OCI-LY7 (cell line): ENCODE data around the gene ADGRG3. TPM values are rescaled to one million over a fixed set of nuclear protein-coding genes. Genes with fewer than 3 reads are reported as not detected.

Experiments used
- BruUV-seq: library from RNA; stranded (reverse); fragments of 400-500 nt; replicated peaks from 2 replicates; lab custom pipeline; 2021; lab: Mats Ljungman, UMichigan
- CTCF ChIA-PET: fragments of 300-600 bp; sonication (Branson Sonifier 250); formaldehyde crosslinking; loops from one replicate; lab custom pipeline; 2022; ENCODE audit warnings: antibody characterized with exemption; ENCODE audit not compliant: unreplicated experiment; lab: Charles Lee
- POLR2A ChIA-PET: fragments of 300-600 bp; sonication (Branson Sonifier 250); formaldehyde crosslinking; loops from one replicate; lab custom pipeline; 2022; ENCODE audit warnings: antibody characterized with exemption; lab: Charles Lee
- DNase-seq: peaks from one replicate; pipeline ENCODE4 v3.0.0-alpha.2; 2015; ENCODE audit warnings: low spot score
- H2AFZ ChIP-seq: fragments of 200-600 bp; sonication (generic), shearing (Covaris generic); 2 replicates; pipeline ENCODE4 v1.6.1; 2014; ENCODE audit warnings: mild to moderate bottlenecking, antibody characterized with exemption, low read length, moderate library complexity
- H3K27ac ChIP-seq: fragments of 200-600 bp; sonication (generic); 2 replicates; pipeline ENCODE4 v1.5.1; 2014; ENCODE audit warnings: mixed run types, low read depth, mild to moderate bottlenecking, moderate library complexity, low read length, inconsistent platforms; ENCODE audit not compliant: poor library complexity, severe bottlenecking
- H3K36me3 ChIP-seq: fragments of 200-600 bp; sonication (generic); 2 replicates; pipeline ENCODE4 v1.6.1; 2014; ENCODE audit warnings: mild to moderate bottlenecking, antibody characterized with exemption, low read length, moderate library complexity, mixed read lengths; ENCODE audit not compliant: insufficient read depth
- H3K4me1 ChIP-seq: fragments of 200-600 bp; sonication (generic); 2 replicates; pipeline ENCODE4 v1.5.1; 2014; ENCODE audit warnings: mild to moderate bottlenecking, low read length; ENCODE audit not compliant: insufficient read depth, poor library complexity, severe bottlenecking
- H3K4me2 ChIP-seq: fragments of 200-600 bp; sonication (generic); 2 replicates; pipeline ENCODE4 v1.6.1; 2014; ENCODE audit warnings: mild to moderate bottlenecking, low read length
- H3K4me3 ChIP-seq: fragments of 200-600 bp; sonication (generic); 2 replicates; pipeline ENCODE4 v1.5.1; 2014; ENCODE audit warnings: mild to moderate bottlenecking, low read depth, low read length; ENCODE audit not compliant: poor library complexity, severe bottlenecking
- H3K79me2 ChIP-seq: fragments of 200-600 bp; sonication (generic); 2 replicates; pipeline ENCODE4 v1.6.1; 2016; ENCODE audit warnings: low read depth, mild to moderate bottlenecking, low read length, moderate library complexity, mixed read lengths; ENCODE audit not compliant: insufficient read depth
- H3K9me2 ChIP-seq: fragments of 200-600 bp; sonication (generic); 2 replicates; pipeline ENCODE4 v1.6.1; 2016; ENCODE audit warnings: mild to moderate bottlenecking, low read length, mixed read lengths; ENCODE audit not compliant: insufficient read depth
- H3K9me3 ChIP-seq: fragments of 200-600 bp; sonication (generic); 2 replicates; pipeline ENCODE4 v1.6.1; 2014; ENCODE audit warnings: mild to moderate bottlenecking, mixed run types, low read length, mixed read lengths
- H4K20me1 ChIP-seq: fragments of 200-600 bp; sonication (generic); 2 replicates; pipeline ENCODE4 v1.6.1; 2014; ENCODE audit warnings: mild to moderate bottlenecking, antibody characterized with exemption, low read length, moderate library complexity, mixed read lengths; ENCODE audit not compliant: insufficient read depth
- EZH2phosphoT487 ChIP-seq: fragments of 200-600 bp; sonication (generic); IDR thresholded peaks from 2 replicates; pipeline ENCODE4 v1.6.1; 2018; ENCODE audit warnings: low read depth, borderline replicate concordance, mild to moderate bottlenecking, mixed run types, antibody characterized with exemption, low read length, moderate library complexity, mixed read lengths
- intact Hi-C: fragments of 100-400 bp; cut with micrococcal nuclease; formaldehyde crosslinking; loops from one replicate; pipeline ENCODE4 v1.10.0; 2022; ENCODE audit not compliant: unreplicated experiment
- total RNA-seq, 2 experiments: library from RNA; depleted of rRNA in 1 of 2; stranded (reverse); fragments of >200 nt in 1 of 2; shearing (Covaris generic) in 1 of 2; gene quantifications; 2 replicates each; pipeline ENCODE4 v1.2.3, GENCODE V29; 2014 to 2022
- TF ChIP-seq, protein P1 (sequence below): fragments of 200-600 bp; sonication (generic); conservative IDR thresholded peaks from 2 replicates; pipeline ENCODE4 v1.5.1; 2014; ENCODE audit warnings: mild to moderate bottlenecking, antibody characterized with exemption, low read length, moderate library complexity, mixed read lengths

Gene ADGRG3
- total RNA-seq, 2 experiments from 2014 or later, result not detected

- no TSS peak for BruUV-seq
- H3K4me1 ChIP-seq, result no peaks in the 10 kb centered on the region
- TF ChIP-seq, protein P1, sequence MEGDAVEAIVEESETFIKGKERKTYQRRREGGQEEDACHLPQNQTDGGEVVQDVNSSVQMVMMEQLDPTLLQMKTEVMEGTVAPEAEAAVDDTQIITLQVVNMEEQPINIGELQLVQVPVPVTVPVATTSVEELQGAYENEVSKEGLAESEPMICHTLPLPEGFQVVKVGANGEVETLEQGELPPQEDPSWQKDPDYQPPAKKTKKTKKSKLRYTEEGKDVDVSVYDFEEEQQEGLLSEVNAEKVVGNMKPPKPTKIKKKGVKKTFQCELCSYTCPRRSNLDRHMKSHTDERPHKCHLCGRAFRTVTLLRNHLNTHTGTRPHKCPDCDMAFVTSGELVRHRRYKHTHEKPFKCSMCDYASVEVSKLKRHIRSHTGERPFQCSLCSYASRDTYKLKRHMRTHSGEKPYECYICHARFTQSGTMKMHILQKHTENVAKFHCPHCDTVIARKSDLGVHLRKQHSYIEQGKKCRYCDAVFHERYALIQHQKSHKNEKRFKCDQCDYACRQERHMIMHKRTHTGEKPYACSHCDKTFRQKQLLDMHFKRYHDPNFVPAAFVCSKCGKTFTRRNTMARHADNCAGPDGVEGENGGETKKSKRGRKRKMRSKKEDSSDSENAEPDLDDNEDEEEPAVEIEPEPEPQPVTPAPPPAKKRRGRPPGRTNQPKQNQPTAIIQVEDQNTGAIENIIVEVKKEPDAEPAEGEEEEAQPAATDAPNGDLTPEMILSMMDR, result no peak
- TF ChIP-seq EZH2phosphoT487, result no peak
- no peak for DNase-seq
- H4K20me1 ChIP-seq, result no peaks in the 10 kb centered on the region
- H3K9me3 ChIP-seq, result no peaks in the 10 kb centered on the region
- ChIA-PET POLR2A (no interaction called here), CTCF (no interaction called here)
- no peak overlapping the region for H2AFZ ChIP-seq
- no peak overlapping the region for H3K27ac ChIP-seq
- H3K9me2 ChIP-seq, result no peaks in the 10 kb centered on the region
- intact Hi-C loops, result no loop called here
- no peak overlapping the region for H3K4me3 ChIP-seq
- no peak overlapping the region for H3K4me2 ChIP-seq
- H3K79me2 ChIP-seq, result no peaks in the 10 kb centered on the region
- H3K36me3 ChIP-seq, result no peaks in the 10 kb centered on the region
These were observed 15.8 kb downstream of the ADGRG3 start for GRCh38 chr16:57683636-57684545.

DNA sequence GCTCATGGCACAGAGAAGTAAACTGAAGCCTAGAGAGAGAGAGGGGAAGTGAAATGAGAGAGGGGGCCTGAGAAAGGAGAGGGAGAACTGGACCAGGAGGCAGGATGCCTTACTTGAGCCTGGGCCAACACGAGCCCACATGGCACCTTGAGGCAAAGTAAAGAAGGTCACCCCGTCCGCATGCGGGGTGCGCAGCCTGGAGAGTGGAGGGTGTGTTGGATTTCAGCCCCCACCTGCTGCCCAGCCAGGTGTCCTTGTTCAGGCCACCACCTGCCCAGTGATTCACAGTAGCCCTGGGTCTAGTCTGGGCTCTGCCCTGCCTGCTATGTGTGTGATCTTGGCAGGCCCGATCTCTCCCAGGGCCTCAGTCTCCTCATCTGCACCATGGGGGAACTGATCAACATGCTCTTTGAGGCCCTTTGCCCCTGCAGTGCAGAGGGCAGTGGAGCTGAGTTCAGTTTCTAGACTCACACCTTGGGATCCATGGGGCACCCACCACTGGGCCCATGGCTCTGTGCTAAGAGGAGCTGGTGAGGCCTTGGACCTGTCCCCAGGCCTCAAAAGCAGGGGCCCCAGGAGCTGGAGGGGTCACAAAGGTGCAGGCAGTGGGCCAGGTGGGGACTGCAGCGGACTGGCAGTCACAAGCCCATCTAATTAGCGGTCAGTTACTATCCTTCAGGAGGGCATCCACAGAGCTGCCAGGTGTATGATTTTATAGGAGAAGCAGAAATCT, 16.7 kb downstream of the ADGRG3 start:
- TF ChIP-seq EZH2phosphoT487, result no peak
- TF ChIP-seq, protein P1, result no peak
- no peaks in the 10 kb centered on the region for H3K36me3 ChIP-seq
- H3K4me3 ChIP-seq, result no peak overlapping the region
- H3K4me1 ChIP-seq, result peaks cover 5% of the 10 kb centered on the region
- H3K79me2 ChIP-seq, result no peaks in the 10 kb centered on the region
- no peak overlapping the region for H3K4me2 ChIP-seq
- no peak overlapping the region for H3K27ac ChIP-seq
- POLR2A ChIA-PET, result no interaction called here
- no TSS peak for BruUV-seq
- CTCF ChIA-PET, result no interaction called here
- H4K20me1 ChIP-seq, result no peaks in the 10 kb centered on the region
- no peaks in the 10 kb centered on the region for H3K9me2 ChIP-seq
- no peak for DNase-seq
- no peak overlapping the region for H2AFZ ChIP-seq
- no peaks in the 10 kb centered on the region for H3K9me3 ChIP-seq
- intact Hi-C loops, result no loop called here
